Measurements from ENCODE around the gene MYO3B.
"Not testable (repeated sequence)": the region's sequence is repeated elsewhere in the genome, so short reads cannot be mapped to it uniquely, and the experiment has no call there.

GRCh38 chr2:170618948-170619347, 441.0 kb downstream of the MYO3B start:
- TF ChIP-seq POLR2AphosphoS5 (IDR thresholded peaks at IDR 0.05; ENCODE audit: low read depth, low read length); CTCF (IDR thresholded peaks at IDR 0.05); TCF12 (IDR thresholded peaks at IDR 0.05); TEAD4 (IDR thresholded peaks at IDR 0.05; ENCODE audit: borderline replicate concordance, insufficient read depth); RFX5 (IDR thresholded peaks at IDR 0.05; ENCODE audit: low read length); MXI1 (IDR thresholded peaks at IDR 0.05; ENCODE audit: low read depth, low read length); RAD21 (IDR thresholded peaks at IDR 0.05; ENCODE audit: low read length); FOXM1 (IDR thresholded peaks at IDR 0.05; ENCODE audit: low read depth): not testable (repeated sequence)

Data from SK-N-SH (cell line).